Mucosa of rectum (tissue), 2 donors: ENCODE measurements around the gene GARNL3.
A peak's percentile ranks its signal among the peaks of the same experiment; 100 is the strongest.

ENCODE experiments used
- H3K27ac ChIP-seq, 2 donors: one replicate each; pipeline ENCODE4 v1.7.0; 2013; ENCODE audit warnings: inconsistent platforms in 2 of 2, low read depth in 2 of 2, low read length in 2 of 2
- H3K27me3 ChIP-seq, 2 donors: one replicate each; pipeline ENCODE4 v1.7.0; 2013; ENCODE audit warnings: low read length in 2 of 2; ENCODE audit not compliant: control insufficient read depth in 2 of 2, insufficient read depth in 2 of 2
- H3K36me3 ChIP-seq, 2 donors: one replicate each; pipeline ENCODE4 v1.7.0; 2013; ENCODE audit warnings: low read length in 2 of 2; ENCODE audit not compliant: control insufficient read depth in 2 of 2, insufficient read depth in 2 of 2
- H3K4me1 ChIP-seq, 2 donors: one replicate each; pipeline ENCODE4 v1.7.0; 2013; ENCODE audit warnings: low read length in 2 of 2, mild to moderate bottlenecking in 1 of 2; ENCODE audit not compliant: control insufficient read depth in 2 of 2, insufficient read depth in 2 of 2
- H3K4me3 ChIP-seq, 2 donors: one replicate each; pipeline ENCODE4 v1.7.0; 2013; ENCODE audit warnings: low read length in 2 of 2
- H3K9ac ChIP-seq, 2 donors: one replicate each; pipeline ENCODE4 v1.7.0; 2013; ENCODE audit warnings: low read length in 2 of 2, low read depth in 1 of 2, mild to moderate bottlenecking in 1 of 2
- H3K9me3 ChIP-seq, 2 donors: one replicate each; pipeline ENCODE4 v1.7.0; 2013; ENCODE audit warnings: low read length in 2 of 2; ENCODE audit not compliant: control insufficient read depth in 2 of 2
- donor health status: healthy.
- donor health status: Normal muscosa, but diverticular disease.

The GARNL3 gene

DNA sequence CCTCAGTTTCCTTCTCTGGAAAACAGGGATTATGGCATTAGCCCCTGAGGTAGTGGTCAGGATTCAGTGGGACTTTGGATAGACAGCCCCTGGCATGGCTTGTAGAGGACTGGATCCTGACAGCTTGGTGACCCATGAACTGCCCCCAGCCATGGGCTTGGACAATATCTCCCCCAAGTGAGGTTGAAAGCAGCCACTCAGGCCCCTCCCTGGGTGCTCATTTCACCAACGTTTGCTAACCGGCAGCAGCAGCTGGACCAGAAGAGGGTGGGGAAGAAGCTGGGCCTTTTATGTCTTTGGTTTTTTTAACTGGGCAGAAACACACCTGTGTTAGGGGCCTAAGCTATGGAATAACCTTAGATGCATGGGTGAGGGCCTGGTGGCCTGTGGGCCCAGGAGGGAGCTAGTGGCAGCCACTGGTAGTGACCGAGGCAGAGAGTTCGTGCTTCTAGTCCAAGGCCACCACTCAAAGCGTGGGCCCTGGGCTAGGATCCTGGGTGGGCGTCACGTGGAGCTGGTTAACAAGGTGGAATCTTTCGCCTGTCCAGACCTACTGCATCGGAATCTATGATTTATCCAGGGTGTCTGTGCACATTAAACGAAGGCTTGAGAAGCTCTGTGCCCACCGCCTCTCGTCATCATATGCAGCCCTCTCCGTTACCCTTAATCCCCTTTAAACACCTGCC, 134.3 kb downstream of the GARNL3 start:
- no peaks in the 10 kb centered on the region for H3K27me3 ChIP-seq
- no peak overlapping the region for H3K9ac ChIP-seq
- H3K36me3 ChIP-seq = peaks cover 2 to 11% of the 10 kb centered on the region in 2 donors
- H3K27ac ChIP-seq = no peak overlapping the region
- peak overlapping the region; percentile 53 to 76 for H3K4me3 ChIP-seq
- H3K9me3 ChIP-seq = no peaks in the 10 kb centered on the region
- peaks cover 14 to 15% of the 10 kb centered on the region in 2 donors for H3K4me1 ChIP-seq

DNA sequence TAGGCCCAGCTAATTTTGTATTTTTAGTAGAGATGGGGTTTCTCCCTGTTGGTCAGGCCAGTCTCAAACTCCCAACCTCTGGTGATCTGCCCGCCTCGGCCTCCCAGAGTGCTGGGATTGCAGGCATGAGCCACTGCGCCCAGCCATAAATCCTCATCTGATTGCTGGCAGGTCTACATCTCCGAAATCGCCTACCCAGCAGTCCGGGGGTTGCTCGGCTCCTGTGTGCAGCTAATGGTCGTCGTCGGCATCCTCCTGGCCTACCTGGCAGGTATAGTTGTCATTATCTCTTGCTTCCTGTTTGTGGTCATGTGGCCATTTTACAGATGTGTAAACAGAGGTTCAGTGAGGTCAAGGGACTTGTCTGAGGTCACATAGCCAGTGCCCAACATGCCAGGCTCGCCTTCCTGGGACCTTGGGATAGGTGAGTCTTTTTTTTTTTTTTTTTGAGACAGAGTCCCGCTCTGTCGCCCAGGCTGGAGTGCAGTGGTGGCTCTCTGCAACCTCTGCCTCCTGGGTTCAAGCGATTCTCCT, 135.2 kb downstream of the GARNL3 start:
- Histone ChIP-seq H3K9me3 (no peaks in the 10 kb centered on the region), H3K4me1 (peaks cover 14 to 15% of the 10 kb centered on the region in 2 donors), H3K27me3 (no peaks in the 10 kb centered on the region), H3K4me3 (no peak overlapping the region), H3K36me3 (peaks cover 4 to 19% of the 10 kb centered on the region in 2 donors), H3K27ac (no peak overlapping the region), H3K9ac (no peak overlapping the region)

DNA sequence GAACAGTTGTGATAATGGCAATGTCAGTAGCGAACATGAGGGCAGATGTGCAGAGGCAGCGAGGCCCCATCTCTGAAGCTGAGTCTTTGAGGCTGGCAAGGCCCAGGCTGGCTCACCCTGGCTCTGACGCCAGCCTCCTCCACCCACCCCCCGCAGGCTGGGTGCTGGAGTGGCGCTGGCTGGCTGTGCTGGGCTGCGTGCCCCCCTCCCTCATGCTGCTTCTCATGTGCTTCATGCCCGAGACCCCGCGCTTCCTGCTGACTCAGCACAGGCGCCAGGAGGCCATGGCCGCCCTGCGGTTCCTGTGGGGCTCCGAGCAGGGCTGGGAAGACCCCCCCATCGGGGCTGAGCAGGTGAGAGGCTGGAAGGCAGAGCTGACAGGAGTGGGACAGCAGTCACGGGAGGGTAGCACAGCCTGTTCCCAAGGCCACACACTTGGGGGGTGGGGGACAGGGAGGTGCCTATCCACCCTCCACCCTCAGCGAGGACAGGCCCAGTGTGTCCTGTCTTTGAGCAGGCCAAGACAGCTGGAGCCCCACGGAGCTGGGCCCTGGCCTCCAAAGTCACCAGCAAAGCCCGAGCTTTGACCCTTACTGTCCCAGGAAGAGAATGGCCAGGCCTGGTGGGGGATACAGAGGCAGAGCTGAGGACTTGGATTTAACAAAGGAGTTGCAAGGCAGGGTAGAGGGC, 138.0 kb downstream of the GARNL3 start:
- no peak overlapping the region for H3K9ac ChIP-seq
- peaks cover 11 to 32% of the 10 kb centered on the region in 2 donors for H3K36me3 ChIP-seq
- no peaks in the 10 kb centered on the region for H3K9me3 ChIP-seq
- no peak overlapping the region for H3K27ac ChIP-seq
- no peak overlapping the region for H3K4me3 ChIP-seq
- peaks cover 8% of the 10 kb centered on the region in 2 donors for H3K4me1 ChIP-seq
- no peaks in the 10 kb centered on the region for H3K27me3 ChIP-seq

DNA sequence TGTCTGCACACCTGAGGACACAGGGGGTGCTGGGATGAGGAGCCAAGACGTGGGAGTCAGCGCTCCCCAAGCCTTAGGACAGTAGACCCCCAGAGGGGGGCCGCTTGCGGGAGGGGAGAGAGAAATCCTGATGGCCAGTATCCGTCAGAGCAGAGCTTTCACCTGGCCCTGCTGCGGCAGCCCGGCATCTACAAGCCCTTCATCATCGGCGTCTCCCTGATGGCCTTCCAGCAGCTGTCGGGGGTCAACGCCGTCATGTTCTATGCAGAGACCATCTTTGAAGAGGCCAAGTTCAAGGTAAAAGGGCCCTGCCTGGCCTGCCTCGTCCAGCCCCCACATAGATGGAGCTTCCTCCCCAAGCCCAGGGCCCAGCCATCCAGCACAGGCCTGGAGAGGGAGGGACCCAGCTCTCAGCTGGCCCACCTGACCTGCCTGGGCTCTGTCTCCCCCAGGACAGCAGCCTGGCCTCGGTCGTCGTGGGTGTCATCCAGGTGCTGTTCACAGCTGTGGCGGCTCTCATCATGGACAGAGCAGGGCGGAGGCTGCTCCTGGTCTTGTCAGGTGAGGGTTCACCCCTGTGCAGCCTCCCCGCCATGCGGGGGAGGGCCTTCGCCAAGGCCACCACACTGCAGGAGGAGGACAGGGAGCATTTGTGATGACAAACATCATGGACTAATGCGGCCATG, 139.1 kb downstream of the GARNL3 start:
- Histone ChIP-seq H3K4me1 (peaks cover under 1% of the 10 kb centered on the region in 2 donors), H3K9ac (no peak overlapping the region), H3K36me3 (peaks cover 11 to 32% of the 10 kb centered on the region in 2 donors), H3K27me3 (no peaks in the 10 kb centered on the region), H3K9me3 (no peaks in the 10 kb centered on the region), H3K27ac (no peak overlapping the region), H3K4me3 (no peak overlapping the region)

DNA sequence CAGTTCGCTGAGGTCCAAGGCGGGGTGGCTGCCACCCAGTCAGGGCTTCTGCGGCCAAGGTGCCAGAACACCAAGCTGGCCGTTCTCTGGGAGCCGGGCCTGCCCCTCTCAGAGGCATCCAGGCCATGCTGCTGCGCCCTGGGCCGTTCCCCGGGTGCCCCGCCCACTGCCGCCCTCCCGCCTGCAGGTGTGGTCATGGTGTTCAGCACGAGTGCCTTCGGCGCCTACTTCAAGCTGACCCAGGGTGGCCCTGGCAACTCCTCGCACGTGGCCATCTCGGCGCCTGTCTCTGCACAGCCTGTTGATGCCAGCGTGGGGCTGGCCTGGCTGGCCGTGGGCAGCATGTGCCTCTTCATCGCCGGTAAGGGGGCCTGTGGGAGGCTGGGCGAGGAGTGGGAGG, 140.1 kb downstream of the GARNL3 start:
- Histone ChIP-seq H3K4me1 (no peaks in the 10 kb centered on the region), H3K27ac (no peak overlapping the region), H3K9me3 (no peaks in the 10 kb centered on the region), H3K27me3 (no peaks in the 10 kb centered on the region), H3K9ac (no peak overlapping the region), H3K36me3 (peaks cover 11 to 32% of the 10 kb centered on the region in 2 donors), H3K4me3 (no peak overlapping the region)

DNA sequence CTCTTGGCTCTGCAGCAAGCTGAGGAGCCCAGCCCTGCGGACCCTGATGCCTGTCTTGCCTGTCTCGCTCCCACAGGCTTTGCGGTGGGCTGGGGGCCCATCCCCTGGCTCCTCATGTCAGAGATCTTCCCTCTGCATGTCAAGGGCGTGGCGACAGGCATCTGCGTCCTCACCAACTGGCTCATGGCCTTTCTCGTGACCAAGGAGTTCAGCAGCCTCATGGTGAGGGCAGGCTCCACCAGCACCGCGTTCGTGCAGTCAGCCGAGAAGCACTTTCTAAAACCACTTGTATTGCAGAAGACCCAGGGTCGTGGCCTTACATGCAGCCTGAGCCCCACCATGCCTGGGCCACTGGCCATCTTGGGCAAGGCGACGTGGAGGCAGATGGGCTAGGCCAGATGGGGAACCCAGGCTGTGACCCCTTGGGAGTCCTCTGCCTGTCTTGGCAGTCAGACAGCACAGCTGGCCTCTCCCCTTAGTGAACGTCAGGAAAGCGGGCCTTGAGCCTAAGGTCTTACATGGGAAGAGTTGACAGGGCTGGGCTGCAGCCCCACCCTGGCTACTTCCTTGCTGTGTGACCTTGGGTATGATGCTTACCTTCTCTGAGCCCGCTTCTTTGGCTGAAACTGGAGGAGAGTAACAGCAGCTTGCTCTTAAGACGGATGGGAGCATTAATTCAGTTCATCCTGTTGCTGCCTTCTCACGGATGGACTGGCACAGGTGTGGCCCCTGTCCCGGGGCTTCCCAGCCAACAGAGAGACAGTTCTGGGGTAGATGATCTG, 141.0 kb downstream of the GARNL3 start:
- no peak overlapping the region for H3K27ac ChIP-seq
- no peaks in the 10 kb centered on the region for H3K4me1 ChIP-seq
- H3K27me3 ChIP-seq = no peaks in the 10 kb centered on the region
- H3K9ac ChIP-seq = no peak overlapping the region
- H3K4me3 ChIP-seq = no peak overlapping the region
- H3K9me3 ChIP-seq = no peaks in the 10 kb centered on the region
- peaks cover 11 to 32% of the 10 kb centered on the region in 2 donors for H3K36me3 ChIP-seq

DNA sequence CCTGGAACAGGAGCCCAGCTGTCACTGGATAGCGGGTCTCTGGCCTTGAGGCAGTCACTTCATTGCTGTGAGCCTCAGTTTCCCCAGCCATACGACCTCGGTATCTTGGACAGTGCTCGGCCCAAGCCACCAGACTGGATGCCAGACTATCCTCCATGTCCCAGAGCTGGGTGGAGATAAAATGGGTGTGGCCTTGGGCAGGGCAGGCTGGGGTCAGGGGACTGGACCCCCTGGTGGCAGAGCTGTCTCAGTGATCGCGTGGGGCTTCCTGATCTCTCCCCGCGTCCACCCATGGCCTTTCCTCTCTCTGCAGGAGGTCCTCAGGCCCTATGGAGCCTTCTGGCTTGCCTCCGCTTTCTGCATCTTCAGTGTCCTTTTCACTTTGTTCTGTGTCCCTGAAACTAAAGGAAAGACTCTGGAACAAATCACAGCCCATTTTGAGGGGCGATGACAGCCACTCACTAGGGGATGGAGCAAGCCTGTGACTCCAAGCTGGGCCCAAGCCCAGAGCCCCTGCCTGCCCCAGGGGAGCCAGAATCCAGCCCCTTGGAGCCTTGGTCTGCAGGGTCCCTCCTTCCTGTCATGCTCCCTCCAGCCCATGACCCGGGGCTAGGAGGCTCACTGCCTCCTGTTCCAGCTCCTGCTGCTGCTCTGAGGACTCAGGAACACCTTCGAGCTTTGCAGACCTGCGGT, 142.4 kb downstream of the GARNL3 start:
- Histone ChIP-seq H3K9ac (no peak overlapping the region), H3K36me3 (peaks cover 11 to 24% of the 10 kb centered on the region in 2 donors), H3K27ac (no peak overlapping the region)

DNA sequence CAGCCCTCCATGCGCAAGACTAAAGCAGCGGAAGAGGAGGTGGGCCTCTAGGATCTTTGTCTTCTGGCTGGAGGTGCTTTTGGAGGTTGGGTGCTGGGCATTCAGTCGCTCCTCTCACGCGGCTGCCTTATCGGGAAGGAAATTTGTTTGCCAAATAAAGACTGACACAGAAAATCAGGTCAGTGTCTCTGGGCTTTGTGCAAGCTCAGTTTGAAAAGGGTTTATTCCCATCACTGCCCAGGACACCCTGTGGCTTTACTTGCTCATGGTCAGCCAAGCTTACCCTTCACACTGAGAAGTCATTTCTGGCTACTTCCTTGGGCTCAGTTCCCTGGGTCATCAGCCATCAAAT, 142.9 kb downstream of the GARNL3 start:
- H3K4me3 ChIP-seq = no peak overlapping the region
- no peak overlapping the region for H3K27ac ChIP-seq
- H3K9ac ChIP-seq = no peak overlapping the region
- H3K36me3 ChIP-seq = peaks cover 11 to 21% of the 10 kb centered on the region in 2 donors
- no peaks in the 10 kb centered on the region for H3K9me3 ChIP-seq
- H3K4me1 ChIP-seq = no peaks in the 10 kb centered on the region
- no peaks in the 10 kb centered on the region for H3K27me3 ChIP-seq

More for the DNA sequence above, 142.4 kb downstream of the GARNL3 start:
- Histone ChIP-seq H3K9me3 (no peaks in the 10 kb centered on the region), H3K4me3 (no peak overlapping the region), H3K27me3 (no peaks in the 10 kb centered on the region), H3K4me1 (no peaks in the 10 kb centered on the region)

DNA sequence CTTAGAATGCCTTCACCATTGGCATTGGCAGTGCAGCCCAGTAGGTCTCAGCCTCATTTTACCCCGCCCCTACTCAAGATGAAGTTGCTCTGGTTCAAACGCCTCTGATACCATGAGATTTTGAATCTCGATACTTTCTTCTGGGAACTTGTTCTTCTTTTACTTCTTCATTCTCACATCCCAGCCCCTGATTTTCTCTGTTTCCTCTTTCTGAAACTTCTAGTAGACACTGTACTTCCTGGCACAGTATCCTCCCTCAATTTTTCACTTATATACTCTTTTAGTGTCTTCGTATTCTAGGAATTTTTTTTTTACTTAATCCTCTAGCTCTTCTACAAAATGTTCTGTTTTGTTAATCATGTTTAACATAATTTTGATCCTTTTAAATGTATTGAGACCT, 146.5 kb downstream of the GARNL3 start:
- no peak overlapping the region for H3K4me3 ChIP-seq
- no peak overlapping the region for H3K9ac ChIP-seq
- H3K9me3 ChIP-seq = no peaks in the 10 kb centered on the region
- H3K27me3 ChIP-seq = no peaks in the 10 kb centered on the region
- no peaks in the 10 kb centered on the region for H3K36me3 ChIP-seq
- no peaks in the 10 kb centered on the region for H3K4me1 ChIP-seq
- peak overlapping the region; percentile 7 to 38 for H3K27ac ChIP-seq
